ENCODE measurements around the gene PLPP7. TPM values are rescaled to one million over a fixed set of nuclear protein-coding genes. Genes with fewer than 3 reads are reported as not detected.

PLPP7 gene
- total RNA-seq, 1 donor from 2014 or later: 0.20 TPM

DNA sequence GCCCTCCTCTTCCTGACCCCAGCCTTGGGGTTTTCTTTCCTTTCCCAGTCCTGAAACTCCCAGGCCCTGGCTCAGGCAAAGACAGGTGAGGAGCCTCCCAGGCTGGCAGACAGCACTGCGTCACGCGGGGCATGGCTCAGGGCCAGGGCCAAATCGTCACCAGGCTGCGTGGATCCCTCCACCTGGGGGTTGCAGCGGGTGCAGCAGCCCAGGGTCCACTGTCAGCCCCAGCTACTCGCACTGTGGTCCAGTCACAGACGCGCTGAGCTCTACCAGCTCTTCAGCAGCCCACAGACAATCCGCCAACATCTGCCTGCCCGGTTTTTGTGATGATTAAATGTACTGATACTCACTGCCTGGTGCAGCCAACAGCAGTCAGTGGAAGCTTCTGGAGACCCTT, 25.3 kb upstream of the PLPP7 start:
- FAIRE-seq: no peak

GRCh38 chr9:131266266-131267229, 23.0 kb upstream of the PLPP7 start:
- Histone ChIP-seq H3K4me1 (ENCODE audit: insufficient read depth, low read length) (no peaks in the 10 kb centered on the region), H3K4me2 (ENCODE audit: low read length) (no peak overlapping the region), H3K79me2 (ENCODE audit: insufficient read depth, low read length) (no peaks in the 10 kb centered on the region), H3K9ac (ENCODE audit: low read length) (no peak overlapping the region), H3K36me3 (ENCODE audit: insufficient read depth, low read length) (no peaks in the 10 kb centered on the region), H3K27ac (ENCODE audit: low read depth, low read length) (no peak overlapping the region), H4K20me1 (ENCODE audit: insufficient read depth, low read length) (no peaks in the 10 kb centered on the region), H3K4me3 (ENCODE audit: insufficient read depth, low read depth, low read length) (no peak overlapping the region), H3K27me3 (ENCODE audit: insufficient read depth, low read length) (no peaks in the 10 kb centered on the region), H2AFZ (ENCODE audit: low read depth, low read length) (no peak overlapping the region), H3K9me3 (ENCODE audit: insufficient read depth, low read depth, low read length) (no peaks in the 10 kb centered on the region)
- H3K27me3 Mint-ChIP-seq (ENCODE audit: low read depth, unreplicated experiment): peaks cover 13% of the 10 kb centered on the region
- H3K4me3 Mint-ChIP-seq (ENCODE audit: unreplicated experiment): no peak overlapping the region
- H3K27ac Mint-ChIP-seq (ENCODE audit: unreplicated experiment): no peak overlapping the region
- FAIRE-seq (no peak), DNase-seq (ENCODE audit: low read depth) (no peak)
- H3K36me3 Mint-ChIP-seq (ENCODE audit: low read depth, unreplicated experiment): no peaks in the 10 kb centered on the region
- no peaks in the 10 kb centered on the region for H3K9me3 Mint-ChIP-seq (ENCODE audit: unreplicated experiment)
- TF ChIP-seq EZH2 (IDR thresholded peaks at IDR 0.05; ENCODE audit: insufficient read depth, low read length): no peak
- TF ChIP-seq, protein P1, sequence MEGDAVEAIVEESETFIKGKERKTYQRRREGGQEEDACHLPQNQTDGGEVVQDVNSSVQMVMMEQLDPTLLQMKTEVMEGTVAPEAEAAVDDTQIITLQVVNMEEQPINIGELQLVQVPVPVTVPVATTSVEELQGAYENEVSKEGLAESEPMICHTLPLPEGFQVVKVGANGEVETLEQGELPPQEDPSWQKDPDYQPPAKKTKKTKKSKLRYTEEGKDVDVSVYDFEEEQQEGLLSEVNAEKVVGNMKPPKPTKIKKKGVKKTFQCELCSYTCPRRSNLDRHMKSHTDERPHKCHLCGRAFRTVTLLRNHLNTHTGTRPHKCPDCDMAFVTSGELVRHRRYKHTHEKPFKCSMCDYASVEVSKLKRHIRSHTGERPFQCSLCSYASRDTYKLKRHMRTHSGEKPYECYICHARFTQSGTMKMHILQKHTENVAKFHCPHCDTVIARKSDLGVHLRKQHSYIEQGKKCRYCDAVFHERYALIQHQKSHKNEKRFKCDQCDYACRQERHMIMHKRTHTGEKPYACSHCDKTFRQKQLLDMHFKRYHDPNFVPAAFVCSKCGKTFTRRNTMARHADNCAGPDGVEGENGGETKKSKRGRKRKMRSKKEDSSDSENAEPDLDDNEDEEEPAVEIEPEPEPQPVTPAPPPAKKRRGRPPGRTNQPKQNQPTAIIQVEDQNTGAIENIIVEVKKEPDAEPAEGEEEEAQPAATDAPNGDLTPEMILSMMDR (IDR thresholded peaks at IDR 0.05; ENCODE audit: insufficient read depth, low read depth, low read length): no peak
- H3K4me1 Mint-ChIP-seq (ENCODE audit: low read depth, unreplicated experiment): no peaks in the 10 kb centered on the region

More for the DNA sequence above, 25.3 kb upstream of the PLPP7 start:
- Histone ChIP-seq H3K4me3 (ENCODE audit: insufficient read depth, low read depth, low read length) (no peak overlapping the region), H3K79me2 (ENCODE audit: insufficient read depth, low read length) (no peaks in the 10 kb centered on the region), H3K27me3 (ENCODE audit: insufficient read depth, low read length) (no peaks in the 10 kb centered on the region), H3K4me1 (ENCODE audit: insufficient read depth, low read length) (no peaks in the 10 kb centered on the region), H3K36me3 (ENCODE audit: insufficient read depth, low read length) (no peaks in the 10 kb centered on the region), H3K9me3 (ENCODE audit: insufficient read depth, low read depth, low read length) (no peaks in the 10 kb centered on the region), H4K20me1 (ENCODE audit: insufficient read depth, low read length) (no peaks in the 10 kb centered on the region), H3K27ac (ENCODE audit: low read depth, low read length) (no peak overlapping the region), H2AFZ (ENCODE audit: low read depth, low read length) (no peak overlapping the region), H3K9ac (ENCODE audit: low read length) (no peak overlapping the region), H3K4me2 (ENCODE audit: low read length) (no peak overlapping the region)
- DNase-seq (ENCODE audit: low read depth): no peak
- TF ChIP-seq EZH2 (IDR thresholded peaks at IDR 0.05; ENCODE audit: insufficient read depth, low read length): no peak
- TF ChIP-seq, protein P1 (IDR thresholded peaks at IDR 0.05; ENCODE audit: insufficient read depth, low read depth, low read length): no peak
- Mint-ChIP-seq H3K27ac (ENCODE audit: unreplicated experiment) (no peak overlapping the region), H3K27me3 (ENCODE audit: low read depth, unreplicated experiment) (peaks cover 20% of the 10 kb centered on the region), H3K36me3 (ENCODE audit: low read depth, unreplicated experiment) (peaks cover 5% of the 10 kb centered on the region), H3K4me3 (ENCODE audit: unreplicated experiment) (no peak overlapping the region), H3K9me3 (ENCODE audit: unreplicated experiment) (peaks cover 2% of the 10 kb centered on the region), H3K4me1 (ENCODE audit: low read depth, unreplicated experiment) (no peaks in the 10 kb centered on the region)

Measured in astrocyte (in vitro differentiated cells and primary cell).